HTR-8/SVneo (cell line): ENCODE data around the gene PAEP.

Experiments
- DNase-seq: peaks from one replicate; pipeline ENCODE4 v3.0.0; 2011; ENCODE audit warnings: low spot score, mixed read lengths; ENCODE audit not compliant: insufficient read length
- FAIRE-seq: peaks from 2 replicates; lab custom pipeline; 2011; peaks lifted over from hg19 to GRCh38; lab: Jason Lieb, UNC

The PAEP gene

GRCh38 chr9:135610290-135611141 is 49.0 kb downstream of the PAEP start:
- no peak for DNase-seq
- FAIRE-seq, result no peak

GRCh38 chr9:135611142-135611874 is 49.8 kb downstream of the PAEP start:
- DNase-seq (no peak), FAIRE-seq (no peak)

- DNase-seq (no peak), FAIRE-seq (no peak)
These were observed 50.3 kb downstream of the PAEP start for GRCh38 chr9:135611875-135612209.

GRCh38 chr9:135612437-135612836 is 50.9 kb downstream of the PAEP start:
- no peak for DNase-seq

GRCh38 chr9:135612981-135613910 is 51.7 kb downstream of the PAEP start:
- DNase-seq (no peak), FAIRE-seq (no peak)

More at GRCh38 chr9:135612437-135612836, 50.9 kb downstream of the PAEP start:
- FAIRE-seq, result no peak

GRCh38 chr9:135613946-135614805 is 52.6 kb downstream of the PAEP start:
- DNase-seq, result no peak
- FAIRE-seq, result no peak

- no peak for FAIRE-seq
- no peak for DNase-seq
These were observed 53.5 kb downstream of the PAEP start for GRCh38 chr9:135614821-135615665.

- FAIRE-seq (no peak), DNase-seq (no peak)
These were observed 54.4 kb downstream of the PAEP start for GRCh38 chr9:135615666-135616618.
